ENCODE measurements around the gene CELSR2.
"Not testable (repeated sequence)": the region's sequence is repeated elsewhere in the genome, so short reads cannot be mapped to it uniquely, and the experiment has no call there.

- not testable (repeated sequence) for TF ChIP-seq CTCF (IDR thresholded peaks at IDR 0.05); EZH2 (IDR thresholded peaks at IDR 0.05; ENCODE audit: borderline replicate concordance, insufficient read depth, low read depth, low read length, poor library complexity, severe bottlenecking)
These were observed 37.4 kb downstream of the CELSR2 start for GRCh38 chr1:109286762-109287161.

Measured in B cell (primary cell).